Stomach (tissue), 9 donors: ENCODE data around the gene RGS13. TPM values are rescaled to one million over a fixed set of nuclear protein-coding genes. Genes with fewer than 3 reads are reported as not detected.

Experiments
- DNase-seq, 2 donors: peaks; one replicate each; pipeline versions ENCODE4 v3.0.0 to v3.0.0-alpha.2; 2013 to 2019
- H3K27ac ChIP-seq, 5 donors: fragments of 200-600 bp in 4 of 5; sonication (generic) in 4 of 5; one replicate each; pipeline ENCODE4 v1.5.1; 2013 to 2019; ENCODE audit warnings: mild to moderate bottlenecking in 1 of 5, moderate library complexity in 1 of 5
- H3K27me3 ChIP-seq, 3 donors: fragments of 200-600 bp; sonication (generic); one replicate each; pipeline ENCODE4 v1.5.1; 2017 to 2019; ENCODE audit warnings: mixed run types in 1 of 3
- H3K36me3 ChIP-seq, 4 donors: fragments of 200-600 bp; sonication (generic); 1 replicate in 3 of 4; 2 replicates in 1 of 4; pipeline ENCODE4 v1.5.1; 2016 to 2019
- H3K4me1 ChIP-seq, 4 donors: fragments of 200-600 bp; sonication (generic); one replicate each; pipeline ENCODE4 v1.5.1; 2016 to 2019
- H3K4me3 ChIP-seq, 4 donors: fragments of 200-600 bp; sonication (generic) in 3 of 4; one replicate each; pipeline ENCODE4 v1.5.1; 2016 to 2019; ENCODE audit warnings: mild to moderate bottlenecking in 1 of 4
- H3K9me3 ChIP-seq, 4 donors: fragments of 200-600 bp; sonication (generic); one replicate each; pipeline ENCODE4 v1.5.1; 2016 to 2019
- EP300 ChIP-seq: sonication (generic); formaldehyde crosslinking; IDR thresholded peaks from one replicate; pipeline ENCODE4 v1.6.1; 2017; ENCODE audit warnings: antibody characterized with exemption
- POLR2A ChIP-seq, 4 donors: fragments of 450-650 bp; IDR thresholded peaks; one replicate each; pipeline ENCODE4 v1.6.1; 2016; ENCODE audit warnings: antibody characterized with exemption in 4 of 4, control low read depth in 2 of 4, mild to moderate bottlenecking in 1 of 4, moderate library complexity in 1 of 4
- POLR2AphosphoS5 ChIP-seq, 3 donors: sonication (generic); formaldehyde crosslinking; IDR thresholded peaks; one replicate each; pipeline ENCODE4 v1.6.1; 2016; ENCODE audit warnings: antibody characterized with exemption in 3 of 3
- WGBS, 5 donors: extraction: QIAGEN DNeasy Blood & Tissue Kit in 3 of 5; methylation state at CpG; one replicate each; pipeline versions ENCODE4 v1.1.5 to v1.1.7; 2013 to 2018; 5-methylcytosine and 5-hydroxymethylcytosine counted together
- intact Hi-C: fragments of 100-400 bp; cut with DNase I; formaldehyde crosslinking; loops from one replicate; pipeline ENCODE4 v1.15.1; 2023; ENCODE audit warnings: low total_unique reads
- polyA plus RNA-seq, 3 donors: library from polyadenylated mRNA; stranded (reverse); fragments of 200-250 nt; gene quantifications; one replicate each; pipeline ENCODE4 v1.2.3, GENCODE V29; 2013
- total RNA-seq, 5 donors: library from RNA; depleted of rRNA; stranded (reverse); fragments of >200 nt; gene quantifications; one replicate each; pipeline versions ENCODE4 v1.1.0 to v1.2.3, GENCODE V29; 2014 to 2016
- TF ChIP-seq, protein P1 (sequence below), 7 experiments: fragments of 450-650 bp in 4 of 7; fragments of 200-600 bp in 3 of 7; sonication (generic) in 3 of 7; IDR thresholded peaks; one replicate each; pipeline ENCODE4 v1.5.1; 2016 to 2019; ENCODE audit warnings: antibody characterized with exemption in 7 of 7, control low read depth in 2 of 7, mild to moderate bottlenecking in 1 of 7
- donor health status: healthy with polysubstance abuse.
- donor health status: Bipolar disorder and iron deficiency.
- donor health status: healthy.

RGS13 gene
- total and polyA plus RNA-seq, 8 donors = 0.73 to 7.5 (median 2.0) TPM; not detected in 2

DNA sequence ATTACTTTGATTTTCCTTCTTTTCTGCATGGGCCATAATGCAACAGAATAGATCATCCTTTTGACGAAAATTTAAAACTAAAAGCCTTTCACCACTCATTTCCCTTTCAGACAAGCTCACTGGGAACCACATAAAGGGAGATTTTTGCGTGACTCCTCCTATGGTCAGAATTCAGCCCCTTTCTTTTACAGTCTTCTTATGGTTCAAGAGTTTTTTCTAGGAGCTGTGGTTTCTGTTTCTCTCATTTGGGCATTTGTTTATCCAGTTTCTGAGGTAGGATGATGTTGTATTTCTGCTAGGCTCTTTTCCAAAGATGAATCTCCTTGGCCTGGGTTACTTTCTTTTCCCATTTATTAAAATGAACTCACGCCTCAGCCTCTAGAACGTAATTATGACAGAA, 43.4 kb upstream of the RGS13 start:
- DNase-seq = no peak
- 65 to 83% (median 77%) methylated on average over 4 of the region's 4 CpGs for WGBS, 5 donors
- Histone ChIP-seq H3K36me3 (no peaks in the 10 kb centered on the region), H3K9me3 (no peaks in the 10 kb centered on the region), H3K27ac (peak overlapping the region in 3 of 5 donors; percentile 11 to 47 (median 43)), H3K4me1 (peaks cover 0 to 7% (median 0%) of the 10 kb centered on the region in 4 donors), H3K27me3 (no peaks in the 10 kb centered on the region), H3K4me3 (no peak overlapping the region)
- intact Hi-C loops = no loop called here
- TF ChIP-seq, protein P1, sequence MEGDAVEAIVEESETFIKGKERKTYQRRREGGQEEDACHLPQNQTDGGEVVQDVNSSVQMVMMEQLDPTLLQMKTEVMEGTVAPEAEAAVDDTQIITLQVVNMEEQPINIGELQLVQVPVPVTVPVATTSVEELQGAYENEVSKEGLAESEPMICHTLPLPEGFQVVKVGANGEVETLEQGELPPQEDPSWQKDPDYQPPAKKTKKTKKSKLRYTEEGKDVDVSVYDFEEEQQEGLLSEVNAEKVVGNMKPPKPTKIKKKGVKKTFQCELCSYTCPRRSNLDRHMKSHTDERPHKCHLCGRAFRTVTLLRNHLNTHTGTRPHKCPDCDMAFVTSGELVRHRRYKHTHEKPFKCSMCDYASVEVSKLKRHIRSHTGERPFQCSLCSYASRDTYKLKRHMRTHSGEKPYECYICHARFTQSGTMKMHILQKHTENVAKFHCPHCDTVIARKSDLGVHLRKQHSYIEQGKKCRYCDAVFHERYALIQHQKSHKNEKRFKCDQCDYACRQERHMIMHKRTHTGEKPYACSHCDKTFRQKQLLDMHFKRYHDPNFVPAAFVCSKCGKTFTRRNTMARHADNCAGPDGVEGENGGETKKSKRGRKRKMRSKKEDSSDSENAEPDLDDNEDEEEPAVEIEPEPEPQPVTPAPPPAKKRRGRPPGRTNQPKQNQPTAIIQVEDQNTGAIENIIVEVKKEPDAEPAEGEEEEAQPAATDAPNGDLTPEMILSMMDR (IDR thresholded peaks at IDR 0.05) = no peak
- TF ChIP-seq POLR2AphosphoS5 (IDR thresholded peaks at IDR 0.05) (no peak), POLR2A (IDR thresholded peaks at IDR 0.05) (no peak), EP300 (no peak)

DNA sequence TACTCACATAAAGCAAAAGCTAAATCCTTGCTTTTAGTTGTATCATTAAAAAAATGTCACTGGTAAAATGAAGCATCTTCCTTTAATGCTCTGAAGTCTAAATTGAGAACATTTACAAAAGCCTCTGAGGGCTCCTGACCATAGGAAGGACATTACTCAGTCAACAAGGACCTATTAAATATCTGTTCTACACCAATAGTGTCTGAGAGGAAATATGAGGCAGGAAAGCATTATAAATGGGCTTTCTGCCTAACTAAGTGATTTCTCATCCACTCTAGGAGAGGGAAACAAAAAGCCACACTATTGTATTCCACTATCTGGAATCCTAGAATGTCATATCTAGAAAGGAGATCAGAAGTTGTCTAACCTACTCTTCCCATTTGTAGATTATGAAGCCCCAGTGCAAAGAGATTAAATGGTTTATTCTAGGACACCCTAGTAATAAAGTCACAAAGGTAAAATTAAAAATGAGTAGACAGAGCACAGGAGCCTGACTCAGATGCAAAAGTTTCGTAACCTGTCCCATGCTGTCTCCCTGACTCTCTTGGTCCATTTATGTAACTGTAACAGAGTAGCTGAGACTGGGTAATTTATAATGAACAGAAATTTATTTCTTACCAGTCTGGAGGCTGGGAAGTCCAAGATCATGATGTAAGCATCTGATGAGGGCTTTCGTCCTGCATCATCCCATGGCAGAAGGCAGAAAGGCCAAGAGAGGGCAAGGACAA, 42.8 kb upstream of the RGS13 start:
- Histone ChIP-seq H3K36me3 (no peaks in the 10 kb centered on the region), H3K9me3 (no peaks in the 10 kb centered on the region), H3K4me1 (peaks cover 0 to 7% (median 0%) of the 10 kb centered on the region in 4 donors), H3K27me3 (no peaks in the 10 kb centered on the region), H3K27ac (peak overlapping the region in 3 of 5 donors; percentile 11 to 47 (median 43)), H3K4me3 (no peak overlapping the region)
- WGBS, 5 donors = 87 to 100% (median 96%) methylated on average over 2 of the region's 2 CpGs
- TF ChIP-seq EP300 = no peak
- TF ChIP-seq, protein P1 (IDR thresholded peaks at IDR 0.05) = no peak
- TF ChIP-seq POLR2A (IDR thresholded peaks at IDR 0.05) = no peak
- no peak for TF ChIP-seq POLR2AphosphoS5 (IDR thresholded peaks at IDR 0.05)
- intact Hi-C loops = no loop called here
- no peak for DNase-seq

DNA sequence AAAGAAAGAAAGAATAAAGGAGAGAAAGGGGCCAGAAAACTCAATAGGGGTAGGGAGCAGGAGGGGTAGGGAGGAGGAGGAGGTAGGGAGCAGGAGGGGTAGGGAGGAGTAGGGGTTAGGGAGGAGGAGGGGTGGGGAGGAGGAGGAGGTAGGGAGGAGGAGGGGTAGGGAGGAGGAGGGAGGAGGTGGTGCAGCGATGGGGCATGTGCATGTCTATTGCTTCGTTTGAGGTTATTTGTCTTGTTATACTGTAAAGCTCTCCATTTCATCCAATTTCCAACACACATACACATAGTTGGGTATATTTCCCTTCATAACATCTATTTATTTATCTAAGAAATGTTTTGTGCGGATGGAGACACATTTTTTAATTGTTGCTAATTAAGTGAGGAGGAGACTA, 40.6 kb upstream of the RGS13 start:
- DNase-seq = no peak
- no peak overlapping the region for H3K4me3 ChIP-seq
- H3K27ac ChIP-seq = no peak overlapping the region
- H3K36me3 ChIP-seq = no peaks in the 10 kb centered on the region
- intact Hi-C loops = no loop called here
- no peaks in the 10 kb centered on the region for H3K27me3 ChIP-seq
- H3K4me1 ChIP-seq = peaks cover 0 to 7% (median 0%) of the 10 kb centered on the region in 4 donors
- no peaks in the 10 kb centered on the region for H3K9me3 ChIP-seq
- TF ChIP-seq POLR2A (IDR thresholded peaks at IDR 0.05) (no peak), POLR2AphosphoS5 (IDR thresholded peaks at IDR 0.05) (no peak)
- TF ChIP-seq, protein P1 (IDR thresholded peaks at IDR 0.05) = no peak
- 61 to 81% (median 65%) methylated on average over 3 of the region's 3 CpGs for WGBS, 5 donors

DNA sequence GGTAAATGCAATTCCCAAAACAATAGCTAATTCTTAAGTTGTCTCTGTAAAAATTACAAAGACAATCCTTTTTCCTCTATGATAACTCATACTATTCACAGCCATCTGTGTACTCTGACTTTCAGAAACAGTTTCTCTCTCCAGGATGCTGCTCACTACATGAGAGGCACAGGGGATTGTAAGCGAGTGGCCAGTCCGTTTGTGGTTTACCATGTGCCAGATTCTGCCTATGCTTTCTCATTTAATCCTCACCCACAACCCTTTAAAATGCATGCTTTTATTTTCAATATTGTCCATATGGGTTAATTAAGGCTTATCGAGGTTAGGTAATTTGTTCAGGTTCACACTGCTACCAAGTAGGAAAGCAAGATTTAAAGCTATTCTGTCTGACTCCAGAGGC, 37.4 kb upstream of the RGS13 start:
- intact Hi-C loops = no loop called here
- H3K9me3 ChIP-seq = no peaks in the 10 kb centered on the region
- no peak overlapping the region for H3K4me3 ChIP-seq
- peaks cover 0 to under 1% (median 0%) of the 10 kb centered on the region in 4 donors for H3K4me1 ChIP-seq
- TF ChIP-seq, protein P1 (IDR thresholded peaks at IDR 0.05) = no peak
- TF ChIP-seq EP300 = no peak
- no peak for TF ChIP-seq POLR2AphosphoS5 (IDR thresholded peaks at IDR 0.05)
- TF ChIP-seq POLR2A (IDR thresholded peaks at IDR 0.05) = no peak
- 80 to 87% (median 83%) methylated on average over 3 of the region's 3 CpGs for WGBS, 5 donors
- DNase-seq = no peak
- H3K27me3 ChIP-seq = no peaks in the 10 kb centered on the region
- no peaks in the 10 kb centered on the region for H3K36me3 ChIP-seq
- H3K27ac ChIP-seq = no peak overlapping the region
